HL-60/S4 treated with phorbol 12-myristate 13-acetate at 8.2 ng/mL for 4 days and 3 days (cell line): Measurements from ENCODE around the gene ZFY.
"Not testable (repeated sequence)": the region's sequence is repeated elsewhere in the genome, so short reads cannot be mapped to it uniquely, and the experiment has no call there.

Experiments used
- in situ Hi-C: fragments of 300-500 bp; cut with MboI; formaldehyde crosslinking; loops from 2 replicates; pipeline ENCODE4 v1.15.0; 2022; ENCODE audit warnings: low sequenced_read_pairs

ZFY gene

GRCh38 chrY:2972708-2973107 is 37.5 kb downstream of the ZFY start:
- in situ Hi-C loops, result no loop called here

- in situ Hi-C loops, result no loop called here
Measured at GRCh38 chrY:2973110-2973751, 38.0 kb downstream of the ZFY start.

- in situ Hi-C loops, result no loop called here
Measured at GRCh38 chrY:2979283-2979682, 44.1 kb downstream of the ZFY start.

- in situ Hi-C loops, result no loop called here
Measured at GRCh38 chrY:2984491-2984890, 49.3 kb downstream of the ZFY start.

GRCh38 chrY:2987178-2987577 is 52.0 kb downstream of the ZFY start:
- in situ Hi-C loops, result not testable (repeated sequence)

- in situ Hi-C loops, result not testable (repeated sequence)
Measured at GRCh38 chrY:2997369-2997768, 62.2 kb downstream of the ZFY start.

- in situ Hi-C loops, result no loop called here
Measured at GRCh38 chrY:3002190-3002589, 67.0 kb downstream of the ZFY start.

GRCh38 chrY:3002680-3003515 is 67.7 kb downstream of the ZFY start:
- in situ Hi-C loops, result no loop called here

GRCh38 chrY:3003516-3003830 is 68.3 kb downstream of the ZFY start:
- in situ Hi-C loops, result no loop called here

- in situ Hi-C loops, result no loop called here
Measured at GRCh38 chrY:3003846-3004245, 68.7 kb downstream of the ZFY start.

GRCh38 chrY:3006031-3006430 is 70.8 kb downstream of the ZFY start:
- in situ Hi-C loops, result not testable (repeated sequence)

GRCh38 chrY:3007967-3008366 is 72.8 kb downstream of the ZFY start:
- in situ Hi-C loops, result no loop called here

- in situ Hi-C loops, result no loop called here
Measured at GRCh38 chrY:3012226-3012625, 77.0 kb downstream of the ZFY start.

GRCh38 chrY:3016594-3016993 is 81.4 kb downstream of the ZFY start:
- in situ Hi-C loops, result no loop called here

GRCh38 chrY:3018546-3018945 is 83.4 kb downstream of the ZFY start:
- in situ Hi-C loops, result no loop called here

- in situ Hi-C loops, result no loop called here
Measured at GRCh38 chrY:3019584-3019983, 84.4 kb downstream of the ZFY start.

- in situ Hi-C loops, result no loop called here
Measured at GRCh38 chrY:3021176-3021575, 86.0 kb downstream of the ZFY start.

- in situ Hi-C loops, result no loop called here
Measured at GRCh38 chrY:3023606-3024005, 88.4 kb downstream of the ZFY start.

GRCh38 chrY:3025357-3025756 is 90.2 kb downstream of the ZFY start:
- in situ Hi-C loops, result no loop called here
